ENCODE data around the gene PAQR4. TPM values are rescaled to one million over a fixed set of nuclear protein-coding genes. Genes with fewer than 3 reads are reported as not detected.
A peak's percentile ranks its signal among the peaks of the same experiment; 100 is the strongest.

Gene PAQR4
- total and polyA plus RNA-seq, 2 of the 13 experiments (the other 11 are each of a cell fraction or from before 2014, with no cell fraction given), result 15.9 to 24.8 TPM

DNA sequence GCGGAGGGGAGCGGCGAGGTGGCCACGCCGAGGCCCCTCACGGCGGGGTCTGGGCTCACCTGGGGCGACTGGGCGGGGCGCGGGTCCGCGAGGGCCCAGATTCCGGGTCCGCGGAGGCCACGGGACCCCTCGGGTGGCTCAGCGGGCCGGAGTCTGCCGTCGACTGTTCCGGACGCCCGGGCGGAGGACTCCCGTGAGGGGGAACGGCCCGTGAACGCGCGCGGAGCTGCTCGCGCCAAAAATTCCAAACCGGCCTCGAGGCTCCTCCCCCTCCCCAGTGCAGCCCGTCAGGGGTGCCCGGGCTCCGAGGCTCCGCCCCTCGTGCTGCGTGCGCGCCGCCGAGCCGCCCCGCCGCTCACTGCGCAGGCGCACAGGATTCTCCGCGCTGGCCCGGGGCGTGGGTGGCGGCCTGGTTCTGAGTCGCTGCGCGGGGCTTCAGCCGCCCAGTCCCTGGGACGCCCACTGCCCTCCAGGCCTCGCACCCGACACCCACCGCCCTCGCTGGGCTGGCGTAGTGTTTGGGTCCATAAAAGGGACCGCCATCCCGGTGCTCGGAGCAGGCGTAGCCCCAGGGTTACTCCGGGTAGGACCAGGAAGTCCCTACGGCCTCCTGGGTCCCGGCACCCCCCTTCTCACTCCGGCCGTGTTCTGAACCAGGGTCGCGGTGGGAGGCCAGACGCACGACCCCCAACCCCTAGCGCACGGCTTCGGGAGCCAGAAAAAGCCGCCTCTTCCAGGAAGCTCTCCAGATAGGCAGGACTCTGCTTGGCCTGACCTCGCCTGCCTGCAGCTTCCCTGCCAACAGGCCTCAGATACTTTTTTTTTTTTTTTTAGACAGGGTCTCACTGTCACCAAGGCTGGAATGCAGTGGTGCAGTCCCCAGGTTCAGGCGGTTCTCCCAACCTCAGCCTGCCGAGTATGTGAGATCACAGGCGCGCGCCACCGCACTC, 11.4 kb downstream of the PAQR4 start, which contains the start of gene PKMYT1 (continued):
- no peak for TF ChIP-seq SP140L (CRISPR knock-in tag; IDR thresholded peaks at IDR 0.05; ENCODE audit: borderline replicate concordance)
- TF ChIP-seq IKZF4 (CRISPR knock-in tag; IDR thresholded peaks at IDR 0.05; ENCODE audit: borderline replicate concordance, low read depth, not compliant biosample characterization), result peak; percentile 67
- no peak for TF ChIP-seq ATAD3A (CRISPR knock-in tag; IDR thresholded peaks at IDR 0.05)
- no peak; the same call in 1 of the 2 replicates for TF ChIP-seq ZNF746 (CRISPR knock-in tag; IDR thresholded peaks at IDR 0.05)
- 0 out of 2 replicates have a peak, but pooled peaks have one; percentile 18 for TF ChIP-seq ZNF713 (CRISPR knock-in tag; IDR thresholded peaks at IDR 0.05)
- TF ChIP-seq NFKBIZ (CRISPR knock-in tag; IDR thresholded peaks at IDR 0.05), result no peak
- TF ChIP-seq, protein P1, sequence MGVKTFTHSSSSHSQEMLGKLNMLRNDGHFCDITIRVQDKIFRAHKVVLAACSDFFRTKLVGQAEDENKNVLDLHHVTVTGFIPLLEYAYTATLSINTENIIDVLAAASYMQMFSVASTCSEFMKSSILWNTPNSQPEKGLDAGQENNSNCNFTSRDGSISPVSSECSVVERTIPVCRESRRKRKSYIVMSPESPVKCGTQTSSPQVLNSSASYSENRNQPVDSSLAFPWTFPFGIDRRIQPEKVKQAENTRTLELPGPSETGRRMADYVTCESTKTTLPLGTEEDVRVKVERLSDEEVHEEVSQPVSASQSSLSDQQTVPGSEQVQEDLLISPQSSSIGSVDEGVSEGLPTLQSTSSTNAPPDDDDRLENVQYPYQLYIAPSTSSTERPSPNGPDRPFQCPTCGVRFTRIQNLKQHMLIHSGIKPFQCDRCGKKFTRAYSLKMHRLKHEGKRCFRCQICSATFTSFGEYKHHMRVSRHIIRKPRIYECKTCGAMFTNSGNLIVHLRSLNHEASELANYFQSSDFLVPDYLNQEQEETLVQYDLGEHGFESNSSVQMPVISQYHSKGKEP (CRISPR knock-in tag; IDR thresholded peaks at IDR 0.05), result no peak
- TF ChIP-seq SNAI1 (CRISPR knock-in tag; IDR thresholded peaks at IDR 0.05; ENCODE audit: borderline replicate concordance), result no peak
- TF ChIP-seq REXO4 (CRISPR knock-in tag; IDR thresholded peaks at IDR 0.05; ENCODE audit: borderline replicate concordance), result no peak
- no peak for TF ChIP-seq REST (IDR thresholded peaks at IDR 0.05; ENCODE audit: borderline replicate concordance in 1 of 2, low read depth in 1 of 2, low read length in 2 of 2)
- no peak for TF ChIP-seq PITX1 (CRISPR knock-in tag; IDR thresholded peaks at IDR 0.05)
- TF ChIP-seq, protein P2, sequence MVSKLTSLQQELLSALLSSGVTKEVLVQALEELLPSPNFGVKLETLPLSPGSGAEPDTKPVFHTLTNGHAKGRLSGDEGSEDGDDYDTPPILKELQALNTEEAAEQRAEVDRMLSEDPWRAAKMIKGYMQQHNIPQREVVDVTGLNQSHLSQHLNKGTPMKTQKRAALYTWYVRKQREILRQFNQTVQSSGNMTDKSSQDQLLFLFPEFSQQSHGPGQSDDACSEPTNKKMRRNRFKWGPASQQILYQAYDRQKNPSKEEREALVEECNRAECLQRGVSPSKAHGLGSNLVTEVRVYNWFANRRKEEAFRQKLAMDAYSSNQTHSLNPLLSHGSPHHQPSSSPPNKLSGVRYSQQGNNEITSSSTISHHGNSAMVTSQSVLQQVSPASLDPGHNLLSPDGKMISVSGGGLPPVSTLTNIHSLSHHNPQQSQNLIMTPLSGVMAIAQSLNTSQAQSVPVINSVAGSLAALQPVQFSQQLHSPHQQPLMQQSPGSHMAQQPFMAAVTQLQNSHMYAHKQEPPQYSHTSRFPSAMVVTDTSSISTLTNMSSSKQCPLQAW (CRISPR knock-in tag; IDR thresholded peaks at IDR 0.05), result no peak
- peak; percentile 63; the same call in 1 of the 2 replicates for TF ChIP-seq TBX2 (CRISPR knock-in tag; IDR thresholded peaks at IDR 0.05; ENCODE audit: borderline replicate concordance)
- TF ChIP-seq ZNF839 (CRISPR knock-in tag; IDR thresholded peaks at IDR 0.05; ENCODE audit: borderline replicate concordance), result 0 out of 2 replicates have a peak, but pooled peaks have one; percentile 28
- TF ChIP-seq KDM6A (CRISPR knock-in tag; IDR thresholded peaks at IDR 0.05; ENCODE audit: low read depth), result no peak
- TF ChIP-seq HMGA1 (CRISPR knock-in tag; conservative IDR thresholded peaks at IDR 0.05), result no peak
- no peak; the same call in 1 of the 2 replicates for TF ChIP-seq CTCF (CRISPR knock-in tag; IDR thresholded peaks at IDR 0.05)
- TF ChIP-seq POLR2G (IDR thresholded peaks at IDR 0.05; ENCODE audit: low read depth, low read length), result peak; percentile 92
- no peak for TF ChIP-seq ZNF382 (CRISPR knock-in tag; IDR thresholded peaks at IDR 0.05; ENCODE audit: borderline replicate concordance)
